Fibroblast of upper back skin (primary cell): ENCODE measurements around the gene RDH5.
"Not testable (repeated sequence)": the region's sequence is repeated elsewhere in the genome, so short reads cannot be mapped to it uniquely, and the experiment has no call there.

Source experiments
- DNase-seq: peaks from one replicate; pipeline ENCODE4 v3.0.0-alpha.2; 2013

Gene RDH5

GRCh38 chr12:55748230-55748993 lies 28.2 kb downstream of the RDH5 start:
- no peak for DNase-seq

- no peak for DNase-seq
These were observed 35.1 kb downstream of the RDH5 start for GRCh38 chr12:55755246-55755645.

DNA sequence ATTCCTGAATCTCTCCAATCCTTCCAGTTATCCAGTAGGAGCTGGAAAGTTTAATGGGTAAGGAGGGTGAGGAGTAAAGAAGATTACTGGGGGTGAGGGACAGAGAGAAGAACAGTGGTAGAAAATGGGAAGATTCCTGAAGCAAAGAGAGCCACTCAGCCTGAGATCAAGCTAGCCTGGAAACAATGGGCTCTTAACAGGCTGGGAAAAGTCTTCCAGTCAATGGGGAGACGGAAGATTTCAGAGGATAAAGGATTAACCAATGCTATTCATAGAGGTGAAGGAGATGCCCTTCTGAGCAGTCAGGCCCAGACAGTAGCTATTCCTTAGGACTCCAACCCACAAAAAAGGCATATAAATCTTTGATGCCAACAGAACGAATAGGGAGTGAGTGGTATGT lies 37.5 kb downstream of the RDH5 start:
- no peak for DNase-seq

DNA sequence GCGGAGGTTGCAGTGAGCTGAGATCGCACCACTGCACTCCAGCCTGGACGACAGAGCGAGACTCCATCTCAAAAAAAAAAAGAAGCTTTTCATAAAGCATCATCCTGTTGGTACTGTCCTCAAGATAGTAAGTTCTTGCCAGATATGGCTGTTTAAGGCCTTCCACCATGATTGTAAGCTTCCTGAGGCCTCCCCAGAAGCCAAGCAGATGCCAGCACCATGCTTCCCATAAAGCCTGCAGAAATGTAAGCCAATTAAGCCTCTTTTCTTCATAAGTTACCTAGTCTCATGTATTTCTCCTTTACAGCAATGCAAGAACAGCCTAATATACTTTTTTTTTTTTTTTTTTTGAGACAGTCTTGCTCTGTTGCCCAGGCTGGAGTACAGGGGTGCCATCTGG lies 38.4 kb downstream of the RDH5 start:
- DNase-seq, result not testable (repeated sequence)

DNA sequence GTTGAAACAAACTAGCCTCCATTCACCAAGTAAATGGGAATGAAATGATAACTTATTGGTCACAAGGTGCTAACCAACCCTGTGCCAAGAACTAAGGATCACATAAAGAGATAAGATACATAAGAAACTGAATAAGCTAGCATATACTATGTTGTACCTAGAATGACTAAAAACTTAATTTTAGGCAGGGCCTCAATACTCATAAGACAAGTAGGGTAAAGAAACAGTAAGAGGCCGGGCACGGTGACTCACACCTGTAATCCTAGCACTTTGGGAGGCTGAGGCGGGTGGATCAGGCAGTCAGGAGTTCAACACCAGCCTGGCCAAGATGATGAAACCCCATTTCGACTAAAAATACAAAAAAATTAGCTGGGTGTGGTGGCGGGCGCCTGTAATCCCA lies 40.5 kb downstream of the RDH5 start:
- no peak for DNase-seq

- DNase-seq, result no peak
These were observed 42.5 kb downstream of the RDH5 start for GRCh38 chr12:55762646-55763045.

GRCh38 chr12:55765736-55766290 lies 45.6 kb downstream of the RDH5 start:
- DNase-seq, result no peak

GRCh38 chr12:55767156-55767555 lies 47.0 kb downstream of the RDH5 start:
- no peak for DNase-seq

- DNase-seq, result no peak
These were observed 51.5 kb downstream of the RDH5 start for GRCh38 chr12:55771736-55772135.
